Measurements from ENCODE around the gene ACSBG1.
"Not testable (repeated sequence)": the region's sequence is repeated elsewhere in the genome, so short reads cannot be mapped to it uniquely, and the experiment has no call there.

ACSBG1 gene

GRCh38 chr15:78257681-78258080 lies 23.3 kb upstream of the ACSBG1 start:
- CTCF ChIA-PET: interaction anchor here (1.1 to 2.2 kb wide), 4 partner anchors 8 to 22 kb away, joined by 3 to 10 read pairs (median 5); no protein-coding TSS in a partner anchor
- DNase-seq (ENCODE audit: extremely low spot score): no peak
- POLR2A ChIA-PET: no interaction called here
- TF ChIP-seq CTCF (IDR thresholded peaks at IDR 0.05; ENCODE audit: control extremely low read depth, extremely low read depth, low read depth, missing control alignments): no peak

DNA sequence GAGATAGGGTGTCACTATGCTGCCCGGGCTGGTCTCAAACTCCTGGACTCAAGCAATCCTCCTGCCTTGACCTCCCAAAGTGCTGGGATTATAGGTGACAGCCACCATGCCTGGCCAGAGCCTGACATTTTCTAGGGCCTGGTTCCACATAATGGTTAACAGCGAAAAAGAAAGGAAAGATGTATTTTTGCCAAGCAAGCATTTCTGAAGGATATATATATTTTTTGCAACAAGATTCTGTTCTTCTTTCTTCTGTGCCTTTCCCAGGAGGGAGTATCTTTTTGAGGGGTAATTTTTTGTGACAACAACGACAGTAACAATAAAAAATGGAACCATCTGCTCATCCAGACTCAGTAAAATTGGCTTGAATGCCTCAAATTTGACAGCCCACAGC lies 21.7 kb upstream of the ACSBG1 start:
- TF ChIP-seq CTCF (IDR thresholded peaks at IDR 0.05; ENCODE audit: control extremely low read depth, extremely low read depth, low read depth, missing control alignments): no peak
- POLR2A ChIA-PET: no interaction called here
- no peak for DNase-seq (ENCODE audit: extremely low spot score)
- CTCF ChIA-PET: interaction anchor here (1.0 to 2.7 kb wide), 5 partner anchors 10 to 147 kb away, joined by 3 to 19 read pairs (median 5); no protein-coding TSS in a partner anchor

- ChIA-PET CTCF (interaction anchor here (0.9 to 2.7 kb wide), 4 partner anchors 11 to 296 kb away, joined by 3 to 19 read pairs (median 4); no protein-coding TSS in a partner anchor), POLR2A (no interaction called here)
- TF ChIP-seq CTCF (IDR thresholded peaks at IDR 0.05; ENCODE audit: control extremely low read depth, extremely low read depth, low read depth, missing control alignments): no peak
- no peak for DNase-seq (ENCODE audit: extremely low spot score)
Measured at GRCh38 chr15:78255421-78256043, 21.2 kb upstream of the ACSBG1 start.

DNA sequence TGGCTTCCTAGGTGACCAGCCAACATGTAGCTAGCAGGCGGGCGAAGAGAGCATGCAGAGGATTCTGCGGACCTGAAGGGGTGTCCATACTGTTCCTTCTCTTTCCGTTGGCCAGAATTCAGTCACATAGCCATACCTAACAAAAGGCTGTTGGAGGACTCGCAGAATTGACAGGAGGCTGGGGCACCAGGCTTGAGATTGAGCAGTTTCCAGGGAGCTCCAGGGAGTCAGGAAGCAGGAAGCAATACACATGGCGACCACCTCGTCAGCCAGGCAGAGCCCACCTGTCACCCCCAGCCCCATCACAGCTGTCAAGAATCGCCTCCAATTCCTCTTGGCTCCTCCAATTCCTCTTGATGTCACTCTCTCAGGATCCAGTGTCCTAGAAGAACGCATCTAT lies 16.8 kb upstream of the ACSBG1 start:
- ChIA-PET POLR2A (interaction anchor here (1.2 kb wide), 1 partner anchor 26 kb away, joined by 7 read pairs; no protein-coding TSS in a partner anchor), CTCF (interaction anchor here (0.8 to 1.7 kb wide), 5 partner anchors 8 to 56 kb away, joined by 3 to 5 read pairs (median 4); no protein-coding TSS in a partner anchor)
- TF ChIP-seq CTCF (IDR thresholded peaks at IDR 0.05; ENCODE audit: control extremely low read depth, extremely low read depth, low read depth, missing control alignments): no peak
- DNase-seq (ENCODE audit: extremely low spot score): no peak

- no peak for DNase-seq (ENCODE audit: extremely low spot score)
- POLR2A ChIA-PET: no interaction called here
- CTCF ChIA-PET: interaction anchor here (1.4 kb wide), 1 partner anchor 17 kb away, joined by 3 read pairs; no protein-coding TSS in a partner anchor
- no peak for TF ChIP-seq CTCF (IDR thresholded peaks at IDR 0.05; ENCODE audit: control extremely low read depth, extremely low read depth, low read depth, missing control alignments)
Measured at GRCh38 chr15:78249131-78249530, 14.8 kb upstream of the ACSBG1 start.

- CTCF ChIA-PET: no interaction called here
- DNase-seq (ENCODE audit: extremely low spot score): no peak
- no peak for TF ChIP-seq CTCF (IDR thresholded peaks at IDR 0.05; ENCODE audit: control extremely low read depth, extremely low read depth, low read depth, missing control alignments)
Measured at GRCh38 chr15:78247911-78248310, 13.5 kb upstream of the ACSBG1 start.

DNA sequence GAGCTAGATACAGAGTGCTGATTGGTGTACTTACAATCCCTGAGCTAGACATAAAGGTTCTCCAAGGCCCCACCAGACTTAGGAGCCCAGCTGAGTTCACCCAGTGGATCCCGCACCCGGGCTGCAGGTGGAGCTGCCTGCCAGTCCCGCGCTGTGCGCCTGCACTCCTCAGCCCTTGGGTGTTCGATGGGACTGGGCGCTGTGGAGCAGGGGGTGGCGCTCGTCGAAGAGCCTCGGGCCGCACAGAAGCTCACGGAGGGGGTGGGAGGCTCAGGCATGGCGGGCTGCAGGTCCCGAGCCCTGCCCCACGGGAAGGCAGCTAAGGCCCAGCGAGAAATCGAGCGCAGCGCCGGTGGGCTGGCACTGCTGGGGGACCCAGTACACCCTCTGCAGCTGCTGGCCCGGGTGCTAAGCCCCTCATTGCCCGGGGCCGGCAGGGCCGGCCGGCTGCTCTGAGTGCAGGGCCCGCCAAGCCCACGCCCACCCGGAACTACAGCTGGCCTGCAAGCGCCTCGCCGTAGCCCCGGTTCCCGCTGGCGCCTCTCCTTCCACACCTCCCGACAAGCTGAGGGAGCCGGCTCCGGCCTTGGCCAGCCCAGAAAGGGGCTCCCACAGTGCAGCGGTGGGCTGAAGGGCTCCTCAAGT lies 11.7 kb upstream of the ACSBG1 start:
- POLR2A ChIA-PET; DNase-seq (ENCODE audit: extremely low spot score): not testable (repeated sequence)
- CTCF ChIA-PET: interaction anchor here (1.3 to 2.6 kb wide), 4 partner anchors 9 to 122 kb away, joined by 3 to 11 read pairs (median 4); no protein-coding TSS in a partner anchor

More at GRCh38 chr15:78247911-78248310, 13.5 kb upstream of the ACSBG1 start:
- POLR2A ChIA-PET: no interaction called here

DNA sequence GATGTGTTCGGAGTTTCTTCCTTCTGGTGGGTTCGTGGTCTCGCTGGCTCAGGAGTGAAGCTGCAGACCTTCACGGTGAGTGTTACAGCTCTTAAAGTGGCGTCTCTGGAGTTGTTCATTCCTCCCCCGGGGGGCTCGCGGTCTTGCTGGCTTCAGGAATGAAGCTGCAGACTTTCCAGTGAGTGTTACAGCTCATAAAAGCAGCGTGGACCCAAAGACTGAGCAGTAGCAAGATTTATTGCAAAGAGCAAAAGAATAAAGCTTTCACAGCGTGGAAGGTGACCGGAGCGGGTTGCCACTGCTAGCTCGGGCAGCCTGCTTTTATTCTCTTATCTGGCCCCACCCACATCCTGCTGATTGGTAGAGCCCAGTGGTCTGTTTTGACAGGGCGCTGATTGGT lies 11.0 kb upstream of the ACSBG1 start:
- CTCF ChIA-PET: interaction anchor here (1.1 to 2.6 kb wide), 6 partner anchors 10 to 287 kb away, joined by 3 to 11 read pairs (median 4); no protein-coding TSS in a partner anchor
- DNase-seq (ENCODE audit: extremely low spot score); POLR2A ChIA-PET: not testable (repeated sequence)

Measured in GM10248 (cell line).